HEK293 (cell line): ENCODE measurements around the gene STXBP4.
A peak's percentile ranks its signal among the peaks of the same experiment; 100 is the strongest.

Experiments
- CTCF ChIA-PET: fragments of 350-600 bp; formaldehyde crosslinking; extraction: SDS; loops from one replicate; lab custom pipeline; 2021; ENCODE audit warnings: antibody characterized with exemption; lab: Yijun Ruan, JAX
- POLR2A ChIA-PET: fragments of 300-600 bp; formaldehyde crosslinking; extraction: SDS; loops from one replicate; lab custom pipeline; 2020; ENCODE audit warnings: antibody characterized with exemption, inconsistent platforms; lab: Yijun Ruan, JAX
- H3K27ac ChIP-seq: fragments of 200-500 bp; sonication (Bioruptor generic); 2 replicates; pipeline ENCODE4 v1.5.1; 2014; ENCODE audit warnings: low read depth, low read length, control low read depth, inconsistent platforms; ENCODE audit errors: extremely low read depth
- H3K36me3 ChIP-seq, 2 experiments: fragments of 200-500 bp in 1 of 2; sonication (Bioruptor generic) in 1 of 2; 1 replicate in 1 of 2; 2 replicates in 1 of 2; pipeline ENCODE4 v1.5.1; 2014 to 2017; ENCODE audit warnings: inconsistent platforms in 2 of 2, low read length in 2 of 2; ENCODE audit not compliant: control insufficient read depth in 2 of 2, insufficient read depth in 1 of 2
- H3K4me1 ChIP-seq: fragments of 200-500 bp; sonication (Bioruptor generic); 2 replicates; pipeline ENCODE4 v1.5.1; 2014; ENCODE audit warnings: mild to moderate bottlenecking, low read length, inconsistent platforms; ENCODE audit not compliant: control insufficient read depth, insufficient read depth
- H3K4me3 ChIP-seq: 2 replicates; pipeline ENCODE4 v1.5.1; 2011; ENCODE audit warnings: low read depth, mild to moderate bottlenecking, control low read depth, low read length, moderate library complexity
- H3K9me3 ChIP-seq: fragments of 200-500 bp; sonication (Bioruptor generic); 2 replicates; pipeline ENCODE4 v1.5.1; 2014; ENCODE audit warnings: low read depth, low read length, inconsistent platforms; ENCODE audit not compliant: control insufficient read depth, insufficient read depth
- SP2 ChIP-seq: fragments of 450-650 bp; formaldehyde crosslinking; IDR thresholded peaks from 2 replicates; pipeline ENCODE4 v1.5.1; 2016; ENCODE audit warnings: missing biosample characterization, missing genetic modification characterization
- ZBTB48 ChIP-seq: fragments of 450-650 bp; formaldehyde crosslinking; IDR thresholded peaks from 2 replicates; pipeline ENCODE4 v1.5.1; 2016; ENCODE audit warnings: missing biosample characterization, missing genetic modification characterization
- ZBTB8A ChIP-seq: fragments of 450-650 bp; formaldehyde crosslinking; IDR thresholded peaks from 2 replicates; pipeline ENCODE4 v1.5.1; 2016; ENCODE audit warnings: missing biosample characterization, missing genetic modification characterization
- ZNF169 ChIP-seq: fragments of 450-650 bp; formaldehyde crosslinking; IDR thresholded peaks from 2 replicates; pipeline ENCODE4 v1.5.1; 2016; ENCODE audit warnings: missing biosample characterization, missing genetic modification characterization
- ZNF561 ChIP-seq: fragments of 450-650 bp; IDR thresholded peaks from 2 replicates; pipeline ENCODE4 v1.5.1; 2018; ENCODE audit warnings: missing biosample characterization, missing genetic modification characterization, borderline replicate concordance
- ZNF658 ChIP-seq: fragments of 450-650 bp; formaldehyde crosslinking; IDR thresholded peaks from 2 replicates; pipeline ENCODE4; 2016; ENCODE audit warnings: missing biosample characterization, missing genetic modification characterization
- ZSCAN30 ChIP-seq: fragments of 450-650 bp; IDR thresholded peaks from 2 replicates; pipeline ENCODE4 v1.5.1; 2018; ENCODE audit warnings: missing biosample characterization, mild to moderate bottlenecking, missing genetic modification characterization, moderate library complexity
- TF ChIP-seq, protein P1 (sequence below): fragments of 450-650 bp; formaldehyde crosslinking; IDR thresholded peaks from 2 replicates; pipeline ENCODE4 v1.5.1; 2016; ENCODE audit warnings: missing biosample characterization, missing genetic modification characterization
- TF ChIP-seq, protein P2 (sequence below): fragments of 450-650 bp; formaldehyde crosslinking; IDR thresholded peaks from 2 replicates; pipeline ENCODE4 v1.5.1; 2016; ENCODE audit warnings: missing biosample characterization, missing genetic modification characterization
- TF ChIP-seq, protein P3 (sequence below): fragments of 450-650 bp; formaldehyde crosslinking; IDR thresholded peaks from 2 replicates; pipeline ENCODE4 v1.5.1; 2016; ENCODE audit warnings: missing biosample characterization, missing genetic modification characterization
- TF ChIP-seq, protein P4 (sequence below): fragments of 450-650 bp; formaldehyde crosslinking; IDR thresholded peaks from 2 replicates; pipeline ENCODE4 v1.5.1; 2017; ENCODE audit warnings: missing biosample characterization, missing genetic modification characterization

STXBP4 gene

DNA sequence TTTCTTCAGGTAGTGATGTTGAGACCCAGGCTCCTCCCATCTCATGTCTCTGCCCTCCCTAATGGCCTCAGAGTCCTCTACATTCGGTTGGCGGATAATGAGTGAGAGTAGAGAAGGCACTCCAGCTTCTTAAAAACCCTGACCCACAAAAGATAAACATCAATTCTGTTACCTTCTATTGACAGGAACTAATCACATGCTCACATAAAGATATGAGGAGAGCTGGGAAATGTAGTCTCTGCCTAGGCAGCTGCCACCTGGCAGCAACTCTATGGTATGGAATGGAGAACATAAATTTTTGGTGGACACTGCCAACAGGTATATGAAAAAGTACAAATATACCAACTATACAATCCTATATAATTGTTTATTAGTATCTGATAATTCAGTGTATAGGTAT is 185.5 kb downstream of the STXBP4 start:
- Histone ChIP-seq H3K4me3 (no peak overlapping the region), H3K36me3 (no peaks in the 10 kb centered on the region), H3K27ac (no peak overlapping the region), H3K9me3 (no peaks in the 10 kb centered on the region), H3K4me1 (peaks cover 15% of the 10 kb centered on the region)
- TF ChIP-seq, protein P1, sequence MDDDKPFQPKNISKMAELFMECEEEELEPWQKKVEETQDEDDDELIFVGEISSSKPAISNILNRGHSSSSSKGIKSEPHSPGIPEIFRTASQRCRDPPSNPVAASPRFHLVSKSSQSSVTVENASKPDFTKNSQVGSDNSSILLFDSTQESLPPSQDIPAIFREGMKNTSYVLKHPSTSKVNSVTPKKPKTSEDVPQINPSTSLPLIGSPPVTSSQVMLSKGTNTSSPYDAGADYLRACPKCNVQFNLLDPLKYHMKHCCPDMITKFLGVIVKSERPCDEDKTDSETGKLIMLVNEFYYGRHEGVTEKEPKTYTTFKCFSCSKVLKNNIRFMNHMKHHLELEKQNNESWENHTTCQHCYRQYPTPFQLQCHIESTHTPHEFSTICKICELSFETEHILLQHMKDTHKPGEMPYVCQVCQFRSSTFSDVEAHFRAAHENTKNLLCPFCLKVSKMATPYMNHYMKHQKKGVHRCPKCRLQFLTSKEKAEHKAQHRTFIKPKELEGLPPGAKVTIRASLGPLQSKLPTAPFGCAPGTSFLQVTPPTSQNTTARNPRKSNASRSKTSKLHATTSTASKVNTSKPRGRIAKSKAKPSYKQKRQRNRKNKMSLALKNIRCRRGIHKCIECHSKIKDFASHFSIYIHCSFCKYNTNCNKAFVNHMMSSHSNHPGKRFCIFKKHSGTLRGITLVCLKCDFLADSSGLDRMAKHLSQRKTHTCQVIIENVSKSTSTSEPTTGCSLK (tag by site-specific recombination) = no peak
- TF ChIP-seq ZBTB8A (tag by site-specific recombination) (no peak), ZNF561 (no peak)
- ChIA-PET CTCF (interaction anchor here (0.6 to 0.9 kb wide), 4 partner anchors 12 to 1378 kb away, joined by 3 read pairs; no protein-coding TSS in a partner anchor), POLR2A (no interaction called here)

DNA sequence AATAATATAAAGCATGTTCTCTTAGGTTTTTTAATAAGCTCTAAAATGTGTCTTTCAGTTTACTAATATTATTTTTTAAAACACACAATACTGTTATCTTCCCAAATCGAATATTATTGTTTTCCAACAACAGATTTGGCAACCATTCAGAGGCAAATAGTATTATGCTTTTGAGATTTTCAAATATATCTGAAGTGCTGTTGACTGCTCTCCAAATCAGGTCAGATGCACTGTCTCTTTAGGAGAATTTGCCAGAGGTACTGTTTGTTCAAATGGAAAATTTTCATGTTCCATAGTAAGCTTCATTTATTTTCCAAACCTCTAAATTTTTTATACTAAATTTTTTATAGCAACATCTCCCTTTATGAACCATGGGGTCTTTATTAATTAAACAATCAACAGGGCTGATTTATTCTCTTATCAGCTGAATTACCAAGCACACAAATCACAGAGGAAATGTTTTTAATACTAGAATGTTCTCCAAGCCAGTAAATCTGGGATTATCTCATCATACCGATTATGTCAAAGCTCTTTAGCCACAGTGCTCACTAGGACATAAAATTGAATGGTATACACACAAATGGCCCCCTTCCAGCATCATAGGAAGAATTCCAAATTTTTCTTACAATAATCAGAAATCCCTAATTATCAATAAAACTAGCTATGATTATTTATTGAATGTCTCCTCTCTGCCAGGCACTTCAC is 187.4 kb downstream of the STXBP4 start:
- ChIA-PET POLR2A (no interaction called here), CTCF (interaction anchor here (1.5 kb wide), 1 partner anchor 141 kb away, joined by 4 read pairs; no protein-coding TSS in a partner anchor)
- no peak overlapping the region for H3K27ac ChIP-seq
- TF ChIP-seq SP2 (no peak), ZNF169 (tag by site-specific recombination) (no peak), ZSCAN30 (tag by site-specific recombination) (no peak)
- TF ChIP-seq, protein P2, sequence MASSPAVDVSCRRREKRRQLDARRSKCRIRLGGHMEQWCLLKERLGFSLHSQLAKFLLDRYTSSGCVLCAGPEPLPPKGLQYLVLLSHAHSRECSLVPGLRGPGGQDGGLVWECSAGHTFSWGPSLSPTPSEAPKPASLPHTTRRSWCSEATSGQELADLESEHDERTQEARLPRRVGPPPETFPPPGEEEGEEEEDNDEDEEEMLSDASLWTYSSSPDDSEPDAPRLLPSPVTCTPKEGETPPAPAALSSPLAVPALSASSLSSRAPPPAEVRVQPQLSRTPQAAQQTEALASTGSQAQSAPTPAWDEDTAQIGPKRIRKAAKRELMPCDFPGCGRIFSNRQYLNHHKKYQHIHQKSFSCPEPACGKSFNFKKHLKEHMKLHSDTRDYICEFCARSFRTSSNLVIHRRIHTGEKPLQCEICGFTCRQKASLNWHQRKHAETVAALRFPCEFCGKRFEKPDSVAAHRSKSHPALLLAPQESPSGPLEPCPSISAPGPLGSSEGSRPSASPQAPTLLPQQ = no peak
- H3K9me3 ChIP-seq = no peaks in the 10 kb centered on the region
- peaks cover 0 to 10% of the 10 kb centered on the region in 2 experiments; a peak in 1 of 3 replicates for H3K36me3 ChIP-seq
- H3K4me3 ChIP-seq = no peak overlapping the region
- H3K4me1 ChIP-seq = peaks cover 15% of the 10 kb centered on the region

DNA sequence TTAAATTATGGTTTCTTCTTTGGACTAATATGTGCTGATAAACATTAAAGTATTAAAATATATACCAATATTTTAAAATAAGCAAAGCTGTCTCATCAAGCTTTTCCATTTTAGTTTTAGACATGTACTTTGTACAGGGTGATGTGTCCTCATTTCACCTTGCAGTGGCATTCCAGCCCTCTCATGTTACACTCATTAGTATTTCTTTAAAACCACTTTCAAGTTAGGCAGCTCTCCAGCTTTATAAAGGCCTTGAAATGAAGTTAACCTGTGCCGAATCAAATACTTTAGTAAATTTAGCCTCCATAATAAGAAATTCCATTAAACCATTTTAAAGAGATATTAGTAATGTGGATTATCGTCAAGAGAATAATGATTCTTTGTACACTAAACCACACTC is 188.6 kb downstream of the STXBP4 start:
- TF ChIP-seq, protein P3, sequence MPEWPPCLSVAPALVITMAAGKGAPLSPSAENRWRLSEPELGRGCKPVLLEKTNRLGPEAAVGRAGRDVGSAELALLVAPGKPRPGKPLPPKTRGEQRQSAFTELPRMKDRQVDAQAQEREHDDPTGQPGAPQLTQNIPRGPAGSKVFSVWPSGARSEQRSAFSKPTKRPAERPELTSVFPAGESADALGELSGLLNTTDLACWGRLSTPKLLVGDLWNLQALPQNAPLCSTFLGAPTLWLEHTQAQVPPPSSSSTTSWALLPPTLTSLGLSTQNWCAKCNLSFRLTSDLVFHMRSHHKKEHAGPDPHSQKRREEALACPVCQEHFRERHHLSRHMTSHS (tag by site-specific recombination) = no peak
- TF ChIP-seq, protein P4, sequence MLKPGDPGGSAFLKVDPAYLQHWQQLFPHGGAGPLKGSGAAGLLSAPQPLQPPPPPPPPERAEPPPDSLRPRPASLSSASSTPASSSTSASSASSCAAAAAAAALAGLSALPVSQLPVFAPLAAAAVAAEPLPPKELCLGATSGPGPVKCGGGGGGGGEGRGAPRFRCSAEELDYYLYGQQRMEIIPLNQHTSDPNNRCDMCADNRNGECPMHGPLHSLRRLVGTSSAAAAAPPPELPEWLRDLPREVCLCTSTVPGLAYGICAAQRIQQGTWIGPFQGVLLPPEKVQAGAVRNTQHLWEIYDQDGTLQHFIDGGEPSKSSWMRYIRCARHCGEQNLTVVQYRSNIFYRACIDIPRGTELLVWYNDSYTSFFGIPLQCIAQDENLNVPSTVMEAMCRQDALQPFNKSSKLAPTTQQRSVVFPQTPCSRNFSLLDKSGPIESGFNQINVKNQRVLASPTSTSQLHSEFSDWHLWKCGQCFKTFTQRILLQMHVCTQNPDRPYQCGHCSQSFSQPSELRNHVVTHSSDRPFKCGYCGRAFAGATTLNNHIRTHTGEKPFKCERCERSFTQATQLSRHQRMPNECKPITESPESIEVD (tag by site-specific recombination) = peak; percentile 38; the same call in 1 of the 2 replicates
- Histone ChIP-seq H3K4me1 (peaks cover 15% of the 10 kb centered on the region), H3K27ac (no peak overlapping the region), H3K9me3 (no peaks in the 10 kb centered on the region), H3K4me3 (no peak overlapping the region), H3K36me3 (peaks cover 0 to 10% of the 10 kb centered on the region in 2 experiments; a peak in 1 of 3 replicates)
- ChIA-PET CTCF (no interaction called here), POLR2A (interaction anchor here (0.5 kb wide), 1 partner anchor 80 kb away, joined by 3 read pairs; no protein-coding TSS in a partner anchor)

DNA sequence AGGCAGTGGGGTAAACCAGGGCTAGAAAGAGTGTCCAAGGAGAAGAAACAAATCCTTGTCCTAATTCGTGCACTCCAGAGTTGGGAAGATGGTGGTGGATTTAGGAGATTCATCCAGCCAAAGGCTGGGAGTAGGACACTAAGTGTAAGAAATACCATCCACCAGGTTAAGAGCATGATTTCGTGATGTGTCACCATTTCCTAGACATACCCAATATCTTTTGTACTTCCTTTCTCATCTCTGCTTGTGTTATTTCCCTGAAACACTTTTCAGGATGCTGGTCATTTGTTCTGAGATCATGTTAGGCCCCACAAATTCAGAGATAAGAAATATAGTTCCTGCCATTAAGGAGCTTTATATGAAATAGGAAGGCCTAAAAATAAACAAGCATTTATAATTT is 189.9 kb downstream of the STXBP4 start:
- Histone ChIP-seq H3K4me1 (peaks cover 17% of the 10 kb centered on the region), H3K27ac (no peak overlapping the region), H3K36me3 (peaks cover 0 to 10% of the 10 kb centered on the region in 2 experiments; a peak in 1 of 3 replicates), H3K9me3 (no peaks in the 10 kb centered on the region), H3K4me3 (no peak overlapping the region)
- ChIA-PET POLR2A (no interaction called here), CTCF (no interaction called here)
- TF ChIP-seq ZNF658 (tag by site-specific recombination) (no peak), ZBTB48 (tag by site-specific recombination) (no peak)
